Endothelial cell of umbilical vein (primary cell): Measurements from ENCODE around the gene TMEM267. TPM values are rescaled to one million over a fixed set of nuclear protein-coding genes. Genes with fewer than 3 reads are reported as not detected.

Source experiments
- BruUV-seq: library from RNA; stranded (reverse); fragments of 400-500 nt; replicated peaks from 2 replicates; lab custom pipeline; 2021; lab: Mats Ljungman, UMichigan
- CTCF ChIA-PET: fragments of 300-600, 350-600 bp; sonication (Branson Sonifier 250); formaldehyde crosslinking; loops from one replicate; lab custom pipeline; 2021; ENCODE audit warnings: antibody characterized with exemption, inconsistent platforms; lab: Charles Lee
- POLR2A ChIA-PET: fragments of 300-600, 350-600 bp; sonication (Branson Sonifier 250); formaldehyde crosslinking; loops from one replicate; lab custom pipeline; 2021; ENCODE audit warnings: antibody characterized with exemption, inconsistent platforms; lab: Charles Lee
- DNase-seq: peaks from one replicate; pipeline ENCODE4 v3.0.0-alpha.2; 2011; ENCODE audit warnings: low read depth, low spot score
- FAIRE-seq: peaks from 2 replicates; lab custom pipeline; 2011; peaks lifted over from hg19 to GRCh38; lab: Jason Lieb, UNC
- H2AFZ ChIP-seq: 2 replicates; pipeline ENCODE4 v1.6.0; 2012; ENCODE audit warnings: low read depth, low read length, control low read depth, inconsistent platforms
- H3K27ac ChIP-seq: 2 replicates; pipeline ENCODE4 v1.5.1; 2011; ENCODE audit warnings: low read depth, mild to moderate bottlenecking, control low read depth, low read length, moderate library complexity; ENCODE audit not compliant: insufficient read depth
- H3K27me3 ChIP-seq, 2 experiments: 2 replicates each; pipeline versions ENCODE4 v1.6.0 to v1.6.1; 2011; ENCODE audit warnings: low read length in 2 of 2, mixed read lengths in 1 of 2; ENCODE audit not compliant: control insufficient read depth in 2 of 2, insufficient read depth in 2 of 2
- H3K36me3 ChIP-seq, 2 experiments: 2 replicates in 1 of 2; 3 replicates in 1 of 2; pipeline ENCODE4 v1.5.1; 2011; ENCODE audit warnings: low read length in 2 of 2, mild to moderate bottlenecking in 1 of 2, moderate library complexity in 1 of 2; ENCODE audit not compliant: control insufficient read depth in 2 of 2, insufficient read depth in 2 of 2; ENCODE audit errors: extremely low read depth in 1 of 2
- H3K4me1 ChIP-seq: 3 replicates; pipeline ENCODE4 v1.5.1; 2011; ENCODE audit warnings: mild to moderate bottlenecking, low read length; ENCODE audit not compliant: control insufficient read depth, insufficient read depth; ENCODE audit errors: extremely low read depth
- H3K4me2 ChIP-seq: 2 replicates; pipeline ENCODE4 v1.6.1; 2011; ENCODE audit warnings: low read length, control low read depth, mixed read lengths; ENCODE audit not compliant: insufficient read depth
- H3K4me3 ChIP-seq, 3 experiments: fragments of 200-600 bp in 1 of 3; sonication (generic), shearing (Covaris generic) in 1 of 3; replicated peaks in 1 of 3; 2 replicates each; pipeline ENCODE4 v1.5.1; 2011 to 2016; ENCODE audit warnings: control low read depth in 3 of 3, low read length in 3 of 3, mild to moderate bottlenecking in 2 of 3, inconsistent platforms in 1 of 3, low read depth in 1 of 3, moderate library complexity in 1 of 3; ENCODE audit not compliant: insufficient read depth in 1 of 3
- H3K79me2 ChIP-seq: 2 replicates; pipeline ENCODE4 v1.6.0; 2012; ENCODE audit warnings: low read length, inconsistent platforms; ENCODE audit not compliant: control insufficient read depth, insufficient read depth
- H3K9ac ChIP-seq: replicated peaks from 2 replicates; pipeline ENCODE3; 2011; ENCODE audit warnings: low read length, control low read depth; ENCODE audit not compliant: insufficient read depth; ENCODE audit errors: extremely low read depth
- H3K9me1 ChIP-seq: replicated peaks from 3 replicates; pipeline ENCODE4 v1.6.0; 2011; ENCODE audit warnings: mild to moderate bottlenecking, low read length; ENCODE audit not compliant: control insufficient read depth, insufficient read depth; ENCODE audit errors: extremely low read depth
- H3K9me3 ChIP-seq: replicated peaks from 2 replicates; pipeline ENCODE4 v1.5.1; 2012; ENCODE audit warnings: low read length, inconsistent platforms; ENCODE audit not compliant: control insufficient read depth, insufficient read depth
- H4K20me1 ChIP-seq: replicated peaks from 2 replicates; pipeline ENCODE3; 2011; ENCODE audit warnings: mild to moderate bottlenecking, low read length; ENCODE audit not compliant: control insufficient read depth, insufficient read depth; ENCODE audit errors: extremely low read depth
- CTCF ChIP-seq, 2 donors: IDR thresholded peaks; 1 replicate in 1 of 2; 2 replicates in 1 of 2; pipeline ENCODE4 v1.5.1; 2011; ENCODE audit warnings: low read length in 2 of 2, mild to moderate bottlenecking in 2 of 2, moderate library complexity in 2 of 2, control low read depth in 1 of 2, inconsistent platforms in 1 of 2, low read depth in 1 of 2; ENCODE audit not compliant: insufficient read depth in 1 of 2; ENCODE audit errors: extremely low read depth in 1 of 2
- EZH2 ChIP-seq: IDR thresholded peaks from 2 replicates; pipeline ENCODE4 v1.6.1; 2012; ENCODE audit warnings: borderline replicate concordance, low read depth, mild to moderate bottlenecking, moderate library complexity, low read length, inconsistent platforms; ENCODE audit not compliant: severe bottlenecking
- FOS ChIP-seq: IDR thresholded peaks from 2 replicates; pipeline ENCODE4 v1.6.1; 2011; ENCODE audit warnings: mild to moderate bottlenecking, low read length, moderate library complexity, borderline replicate concordance; ENCODE audit not compliant: insufficient read depth
- GATA2 ChIP-seq: IDR thresholded peaks from 2 replicates; pipeline ENCODE4 v1.7.0; 2011; ENCODE audit warnings: low read depth, mild to moderate bottlenecking, moderate library complexity, mixed read lengths, low read length; ENCODE audit not compliant: insufficient read length, insufficient read depth
- JUN ChIP-seq: IDR thresholded peaks from 2 replicates; pipeline ENCODE4 v1.6.1; 2011; ENCODE audit warnings: borderline replicate concordance, low read depth; ENCODE audit not compliant: insufficient read length, insufficient read depth
- MAX ChIP-seq: IDR thresholded peaks from 2 replicates; pipeline ENCODE4 v1.6.1; 2011; ENCODE audit not compliant: insufficient read depth, insufficient read length
- MYC ChIP-seq: IDR thresholded peaks from one replicate; pipeline ENCODE4 v1.6.1; 2011; ENCODE audit warnings: mild to moderate bottlenecking, low read depth, low read length
- POLR2A ChIP-seq: IDR thresholded peaks from 2 replicates; pipeline ENCODE4 v1.6.1; 2012; ENCODE audit warnings: low read depth, mild to moderate bottlenecking, control low read depth, low read length
- POLR2AphosphoS5 ChIP-seq: IDR thresholded peaks from 2 replicates; pipeline ENCODE4 v1.6.1; 2012; ENCODE audit warnings: low read depth, mild to moderate bottlenecking, control low read depth, low read length, moderate library complexity; ENCODE audit not compliant: insufficient read depth
- dilution Hi-C: fragments of 300-500 bp; cut with MboI; formaldehyde crosslinking; loops from one replicate; pipeline ENCODE4 v1.15.0; 2019; ENCODE audit warnings: low sequenced_read_pairs; ENCODE audit not compliant: extremely low pct_ligation_motif_present
- intact Hi-C: fragments of 100-400 bp; cut with micrococcal nuclease; formaldehyde crosslinking; loops from one replicate; pipeline ENCODE4 v1.10.0; 2022
- polyA plus RNA-seq, 4 experiments: library from polyadenylated mRNA; depleted of rRNA in 3 of 4; stranded (reverse) in 3 of 4; unstranded in 1 of 4; fragments of >200 nt; gene quantifications; 2 replicates each; pipeline versions ENCODE4 v1.2.1 to v1.2.3, GENCODE V29; 2011 to 2012; ENCODE audit warnings: missing spikeins in 1 of 4
- total RNA-seq: library from RNA; stranded (reverse); gene quantifications from 2 replicates; pipeline ENCODE4 v1.2.3, GENCODE V29; 2021

TMEM267 gene
- total and polyA plus RNA-seq, 2 donors (not counting 3 experiments of a cell fraction or from before 2014, with no cell fraction given) = 5.4 to 8.6 TPM

- no peak for FAIRE-seq
- POLR2A ChIA-PET = no interaction called here
Measured at GRCh38 chr5:43432486-43433375, 50.9 kb downstream of the TMEM267 start.

GRCh38 chr5:43429706-43430105, 54.0 kb downstream of the TMEM267 start:
- H3K9me1 ChIP-seq = no peaks in the 10 kb centered on the region

More at GRCh38 chr5:43432486-43433375, 50.9 kb downstream of the TMEM267 start:
- Histone ChIP-seq H3K79me2 (no peaks in the 10 kb centered on the region), H4K20me1 (no peaks in the 10 kb centered on the region), H3K4me1 (no peaks in the 10 kb centered on the region), H3K4me2 (no peak overlapping the region), H3K36me3 (no peaks in the 10 kb centered on the region), H3K9me1 (no peaks in the 10 kb centered on the region), H3K27me3 (peaks cover 0 to 1% of the 10 kb centered on the region in 2 experiments), H3K4me3 (no peak overlapping the region), H3K9ac (no peak overlapping the region), H3K27ac (no peak overlapping the region), H3K9me3 (no peaks in the 10 kb centered on the region), H2AFZ (no peak overlapping the region)
- no TSS peak for BruUV-seq
- intact Hi-C loops (no loop called here), dilution Hi-C loops (no loop called here)
- DNase-seq = no peak
- CTCF ChIA-PET = no interaction called here
- TF ChIP-seq POLR2A = no peak
- TF ChIP-seq MYC = no peak
- no peak for TF ChIP-seq MAX
- no peak for TF ChIP-seq GATA2

More at GRCh38 chr5:43429706-43430105, 54.0 kb downstream of the TMEM267 start:
- no peaks in the 10 kb centered on the region for H3K79me2 ChIP-seq
- no peak overlapping the region for H2AFZ ChIP-seq
- DNase-seq (no peak), FAIRE-seq (no peak)
- peaks cover 0 to 1% of the 10 kb centered on the region in 2 experiments for H3K27me3 ChIP-seq
- H4K20me1 ChIP-seq = no peaks in the 10 kb centered on the region
- no peaks in the 10 kb centered on the region for H3K9me3 ChIP-seq
- no peaks in the 10 kb centered on the region for H3K36me3 ChIP-seq
- no peak overlapping the region for H3K4me2 ChIP-seq
- H3K4me1 ChIP-seq = no peaks in the 10 kb centered on the region
- H3K4me3 ChIP-seq = no peak overlapping the region
- H3K27ac ChIP-seq = no peak overlapping the region
- ChIA-PET CTCF (no interaction called here), POLR2A (no interaction called here)
- TF ChIP-seq MAX = no peak
- TF ChIP-seq GATA2 = no peak
- TF ChIP-seq JUN = no peak
- TF ChIP-seq POLR2A = no peak
- TF ChIP-seq MYC = no peak
- TF ChIP-seq EZH2 = no peak
- no peak for TF ChIP-seq FOS
- no peak for TF ChIP-seq CTCF (IDR thresholded peaks at IDR 0.05; ENCODE audit: extremely low read depth in 1 of 2, insufficient read depth in 1 of 2, low read depth in 1 of 2, low read length in 2 of 2)
- TF ChIP-seq POLR2AphosphoS5 = no peak
- no TSS peak for BruUV-seq
- dilution Hi-C loops = no loop called here
- intact Hi-C loops = no loop called here
- no peak overlapping the region for H3K9ac ChIP-seq
